Stimulated activated CD8-positive, alpha-beta memory T cell treated with anti-CD3 and anti-CD28 coated beads, Interleukin-4, amount 100 ng/mL, for 24 hours (primary cell): ENCODE data around the gene FUNDC1.
"Not testable (repeated sequence)": the region's sequence is repeated elsewhere in the genome, so short reads cannot be mapped to it uniquely, and the experiment has no call there.

Experiments
- DNase-seq: peaks from one replicate; pipeline ENCODE4 v3.0.0-alpha.2; 2020; ENCODE audit warnings: low read depth

The FUNDC1 gene

GRCh38 chrX:44542567-44543325, at the start of gene FUNDC1:
FUNDC1 (minus strand) TSS chrX:44542859; CDS start chrX:44542832, 27 bp downstream.
- DNase-seq: peak; percentile 92

GRCh38 chrX:44585866-44586265, 43.2 kb upstream of the FUNDC1 start:
- DNase-seq: no peak

GRCh38 chrX:44580466-44580865, 37.8 kb upstream of the FUNDC1 start:
- DNase-seq: no peak

- DNase-seq: no peak
Measured at GRCh38 chrX:44572340-44572938, 29.8 kb upstream of the FUNDC1 start.

- DNase-seq: no peak
Measured at GRCh38 chrX:44570522-44570921, 27.9 kb upstream of the FUNDC1 start.

- DNase-seq: no peak
Measured at GRCh38 chrX:44569122-44569521, 26.5 kb upstream of the FUNDC1 start.

- no peak for DNase-seq
Measured at GRCh38 chrX:44568196-44568595, 25.5 kb upstream of the FUNDC1 start.

GRCh38 chrX:44561896-44562295, 19.2 kb upstream of the FUNDC1 start:
- not testable (repeated sequence) for DNase-seq

GRCh38 chrX:44550563-44550962, 7.9 kb upstream of the FUNDC1 start:
- no peak for DNase-seq

- not testable (repeated sequence) for DNase-seq
Measured at GRCh38 chrX:44545454-44545853, 2.8 kb upstream of the FUNDC1 start.

- no peak for DNase-seq
Measured at GRCh38 chrX:44544036-44544435, 1.4 kb upstream of the FUNDC1 start.

GRCh38 chrX:44536198-44536597, 6.5 kb downstream of the FUNDC1 start:
- DNase-seq: no peak

- no peak for DNase-seq
Measured at GRCh38 chrX:44529310-44529709, 13.3 kb downstream of the FUNDC1 start.

- no peak for DNase-seq
Measured at GRCh38 chrX:44514272-44514671, 28.4 kb downstream of the FUNDC1 start.

GRCh38 chrX:44507292-44507691, 35.4 kb downstream of the FUNDC1 start:
- no peak for DNase-seq

GRCh38 chrX:44506678-44507077, 36.0 kb downstream of the FUNDC1 start:
- no peak for DNase-seq

- no peak for DNase-seq
Measured at GRCh38 chrX:44503560-44503959, 39.1 kb downstream of the FUNDC1 start.

GRCh38 chrX:44495091-44495490, 47.6 kb downstream of the FUNDC1 start:
- DNase-seq: no peak

- DNase-seq: no peak
Measured at GRCh38 chrX:44494357-44494756, 48.3 kb downstream of the FUNDC1 start.

GRCh38 chrX:44489515-44489914, 53.1 kb downstream of the FUNDC1 start:
- DNase-seq: no peak

- DNase-seq: no peak
Measured at GRCh38 chrX:44484607-44485146, 58.0 kb downstream of the FUNDC1 start.

- no peak for DNase-seq
Measured at GRCh38 chrX:44483965-44484606, 58.6 kb downstream of the FUNDC1 start.

- DNase-seq: no peak
Measured at GRCh38 chrX:44482575-44482974, 60.1 kb downstream of the FUNDC1 start.
